ENCODE measurements around the gene FMN1.

FMN1 gene

DNA sequence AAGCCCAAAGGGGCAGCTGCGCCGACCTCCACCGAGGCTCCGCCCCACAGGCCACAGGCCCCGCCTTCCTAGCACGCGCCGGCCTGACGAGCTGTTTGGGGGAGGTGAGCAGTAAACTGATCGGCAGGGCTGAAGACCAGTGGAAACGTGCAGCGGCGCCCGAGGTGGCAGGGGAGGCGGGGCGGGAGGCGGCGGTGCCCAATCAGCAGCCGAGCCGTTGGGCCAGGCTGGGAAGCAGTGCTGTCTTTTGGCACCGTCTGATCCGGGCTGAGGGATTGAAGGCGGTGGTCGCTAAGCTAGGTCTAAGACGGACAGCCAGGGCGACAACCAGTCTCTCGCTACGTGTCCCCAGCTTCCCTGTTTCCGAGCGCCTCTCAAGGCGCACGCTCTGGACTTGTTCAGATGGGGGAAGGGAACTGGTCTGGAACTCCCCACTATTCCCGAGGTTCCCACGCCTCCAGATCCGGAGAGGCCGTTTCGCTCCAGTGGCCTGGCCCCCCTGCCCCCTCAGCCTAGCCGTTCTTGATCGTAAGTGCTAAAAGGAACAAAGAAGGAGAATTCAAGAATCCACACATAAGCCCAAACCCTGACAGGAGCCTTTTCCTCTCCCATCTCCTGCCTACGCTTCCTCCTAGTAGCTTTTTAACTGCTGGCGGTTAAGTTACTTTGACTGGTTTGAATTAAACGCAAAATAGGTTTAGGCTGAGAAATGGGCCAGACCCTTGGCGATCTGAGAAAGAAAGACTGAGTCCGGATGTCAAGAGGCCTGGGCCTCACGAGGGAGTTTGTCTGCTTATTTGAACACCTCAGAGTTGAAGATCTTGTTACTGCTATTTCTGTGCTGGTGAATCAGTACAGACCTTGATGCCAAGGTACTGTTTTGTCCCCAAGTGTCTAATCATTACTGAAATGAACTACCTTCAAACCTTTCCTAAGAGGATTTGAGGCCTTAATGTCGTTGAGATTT is at the start of gene FMN1:
FMN1 (minus strand) TSS at position 11 of the 967 bp plus-strand sequence. CDS start 39,800 bp downstream, outside the sequence.
- DNase-seq: peak; percentile 90

- DNase-seq: no peak
Observed at GRCh38 chr15:33243869-33244268, 49.4 kb upstream of the FMN1 start.

GRCh38 chr15:33243393-33243792 is 48.9 kb upstream of the FMN1 start:
- no peak for DNase-seq

DNA sequence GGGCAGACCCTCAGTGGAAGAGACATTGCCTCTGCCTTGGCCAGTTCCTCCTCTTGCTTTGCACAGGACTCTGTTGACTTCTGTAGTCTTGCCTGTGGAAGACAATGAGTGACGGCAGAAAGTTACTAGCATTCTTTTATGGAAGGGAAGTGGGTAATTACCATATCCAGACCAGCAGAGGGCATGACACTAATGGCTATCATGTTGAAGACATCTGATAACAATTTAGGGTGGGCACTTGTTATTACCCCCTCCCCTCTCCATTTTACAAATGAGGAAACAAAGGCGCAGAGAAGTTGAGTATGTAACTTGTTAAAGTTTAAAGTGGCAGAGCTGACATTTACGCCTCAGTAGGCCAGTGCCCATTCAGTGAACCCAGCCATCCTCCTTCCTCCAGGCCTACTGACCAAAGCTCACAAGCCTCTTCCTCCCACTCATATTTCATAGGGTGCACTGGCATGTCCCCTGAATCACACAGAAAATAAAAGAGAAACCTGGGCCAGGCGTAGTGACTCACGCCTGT is 48.2 kb upstream of the FMN1 start:
- DNase-seq: no peak

DNA sequence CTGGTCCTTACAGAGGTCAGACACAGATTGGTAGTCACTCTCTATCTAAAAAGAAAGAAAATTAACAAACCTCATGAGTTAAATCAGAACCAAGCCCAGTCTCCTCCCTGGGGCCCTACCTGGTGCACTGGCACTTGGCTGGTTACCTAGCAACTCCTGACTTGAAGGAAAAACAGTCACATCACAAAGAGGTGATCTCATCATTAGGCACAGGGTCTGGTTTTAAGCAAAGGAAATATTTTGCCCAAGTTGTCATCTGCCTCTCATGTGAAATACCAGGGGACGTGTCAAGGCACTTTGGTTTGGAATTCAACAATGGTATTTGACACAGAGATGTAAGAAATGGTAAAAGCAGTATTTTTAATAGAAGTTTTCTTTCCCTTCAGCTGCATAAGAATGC is 47.7 kb upstream of the FMN1 start:
- DNase-seq: peak; percentile 14

- no peak for DNase-seq
Observed at GRCh38 chr15:33236841-33237509, 42.5 kb upstream of the FMN1 start.

DNA sequence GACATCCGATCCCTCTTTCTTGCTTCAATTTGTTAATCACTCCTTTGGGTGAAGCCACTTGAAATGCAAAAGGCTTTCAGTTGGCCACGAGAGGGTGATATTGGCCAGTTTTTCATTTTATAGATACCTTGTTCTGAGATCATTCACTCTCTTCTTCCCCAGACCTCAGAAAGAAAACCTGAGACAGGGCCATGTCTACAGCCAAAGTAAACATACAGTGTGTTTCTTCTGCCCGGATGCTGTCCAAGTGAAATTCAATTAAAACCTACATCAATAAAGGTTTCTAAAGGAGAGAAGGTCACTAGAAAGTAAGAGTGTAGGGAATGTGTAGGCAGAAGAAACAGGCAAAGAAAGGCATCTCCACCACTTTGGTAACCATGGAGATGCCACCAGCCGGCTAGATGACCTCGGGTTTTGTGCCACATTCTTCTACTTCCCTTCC is 39.5 kb upstream of the FMN1 start:
- DNase-seq: peak; percentile 32

DNA sequence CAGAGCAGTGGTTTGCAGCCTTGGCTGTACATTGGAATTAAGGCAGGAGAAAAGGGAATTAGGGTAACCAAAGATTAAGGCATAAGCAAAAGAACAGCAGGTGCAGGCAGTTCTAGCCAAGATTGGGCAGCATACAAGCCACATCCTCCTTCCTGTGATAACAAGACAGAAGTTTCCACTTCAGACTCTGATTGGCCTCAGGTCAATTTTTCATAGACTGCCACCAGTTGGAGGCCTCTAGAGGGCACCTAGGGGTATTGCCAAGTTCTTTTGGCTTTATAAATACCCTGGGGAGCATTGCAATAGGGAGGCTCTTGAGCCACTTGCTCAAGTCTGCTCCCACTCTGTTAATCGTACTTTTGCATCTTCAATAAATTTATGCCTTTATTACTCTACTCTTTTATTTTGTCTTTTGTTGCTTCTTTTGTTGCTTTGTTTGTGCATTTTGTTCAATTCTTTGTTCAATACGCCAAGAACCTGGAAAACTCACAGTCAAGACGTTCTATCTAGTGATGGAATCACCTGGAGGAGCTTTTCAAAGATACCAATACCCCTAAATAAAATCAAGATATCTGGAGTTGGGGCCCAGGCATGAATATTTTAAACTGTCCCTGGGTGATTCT is 32.2 kb upstream of the FMN1 start:
- peak; percentile 6 for DNase-seq

GRCh38 chr15:33218071-33218491 is 23.6 kb upstream of the FMN1 start:
- no peak for DNase-seq

GRCh38 chr15:33215941-33216872 is 21.7 kb upstream of the FMN1 start:
- DNase-seq: no peak

GRCh38 chr15:33211176-33211808 is 16.8 kb upstream of the FMN1 start:
- peak; percentile 71 for DNase-seq

GRCh38 chr15:33209575-33210481 is 15.3 kb upstream of the FMN1 start:
- no peak for DNase-seq

DNA sequence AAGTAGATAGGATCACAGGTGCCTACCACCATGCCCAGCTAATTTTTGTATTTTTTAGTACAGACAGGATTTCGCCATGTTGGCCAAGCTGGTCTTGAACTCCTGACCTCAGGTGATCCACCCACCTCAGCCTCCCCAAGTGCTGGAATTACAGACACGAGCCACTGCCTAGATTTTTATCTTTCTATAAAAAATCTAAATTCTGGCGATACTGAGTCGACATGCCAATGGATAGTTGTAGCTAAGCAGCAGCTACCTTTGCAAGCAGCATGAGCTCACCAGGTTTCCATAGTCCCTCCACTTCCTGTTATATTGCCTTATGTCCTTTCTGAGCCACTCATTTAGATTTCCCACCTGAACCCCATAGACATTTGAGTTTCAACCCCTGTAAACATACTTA is 13.1 kb upstream of the FMN1 start:
- no peak for DNase-seq

DNA sequence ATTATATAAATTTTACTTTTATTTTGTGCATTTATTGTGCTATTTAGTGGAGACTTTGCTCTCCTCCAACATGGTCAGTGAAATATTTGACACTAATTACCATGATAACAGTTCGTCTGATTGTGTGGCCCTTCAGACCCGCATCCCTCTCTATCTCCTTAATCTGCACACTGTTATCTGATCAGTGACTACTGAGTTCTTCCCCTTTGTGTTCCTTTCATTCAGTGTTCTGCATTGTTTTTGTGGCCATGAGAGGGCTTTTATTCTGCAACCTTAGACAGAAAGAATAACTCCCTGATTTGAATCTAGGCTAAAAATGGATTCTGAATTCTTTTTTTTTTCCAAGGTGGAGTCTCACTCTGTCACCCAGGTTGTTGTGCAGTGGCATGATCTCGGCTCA is 11.9 kb upstream of the FMN1 start:
- DNase-seq: no peak

- no peak for DNase-seq
Observed at GRCh38 chr15:33204926-33205325, 10.4 kb upstream of the FMN1 start.

DNA sequence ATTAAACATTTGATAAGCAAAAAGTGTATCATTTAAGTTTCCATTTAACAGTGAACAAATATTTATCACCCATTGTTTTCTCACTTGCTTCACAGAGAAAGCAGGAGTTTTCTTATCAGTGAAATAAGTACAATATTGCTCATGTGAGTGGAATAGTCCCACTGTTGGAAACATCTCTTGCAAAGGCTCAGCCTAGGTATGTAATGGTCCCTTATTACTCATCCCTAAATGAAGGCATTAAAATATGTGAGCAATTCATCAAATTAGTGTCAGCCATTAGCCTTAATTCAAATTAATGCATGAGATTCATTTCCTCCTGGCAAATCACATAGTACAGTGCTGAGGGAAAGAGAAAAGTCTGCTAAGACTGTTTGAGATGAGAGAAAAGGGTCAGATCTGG is 9.6 kb upstream of the FMN1 start:
- no peak for DNase-seq

- peak; percentile 85 for DNase-seq
Observed at GRCh38 chr15:33201491-33202231, 7.1 kb upstream of the FMN1 start.

- no peak for DNase-seq
Observed at GRCh38 chr15:33200903-33201302, 6.4 kb upstream of the FMN1 start.

- DNase-seq: no peak
Observed at GRCh38 chr15:33200444-33200843, 5.9 kb upstream of the FMN1 start.

GRCh38 chr15:33198541-33198940 is 4.0 kb upstream of the FMN1 start:
- DNase-seq: no peak

Data from NCI-H345 (cell line).